ENCODE data around the gene UPK1A. TPM values are rescaled to one million over a fixed set of nuclear protein-coding genes. Genes with fewer than 3 reads are reported as not detected.

The UPK1A gene
- total and polyA plus RNA-seq, 2 donors (not counting 1 experiment from before 2014, with no cell fraction given): 0.16 TPM; not detected in 1

- Mint-ChIP-seq H3K4me3 (peak within 1 kb of the TSS; percentile 98), H3K27ac (peak within 1 kb of the TSS; percentile 99), H3K9me3 (ENCODE audit: insufficient read depth) (no peaks in the 10 kb centered on the region), H3K4me1 (peaks cover 58% of the 10 kb centered on the region), H3K27me3 (no peaks in the 10 kb centered on the region)
- peaks cover 43% of the 10 kb centered on the region for H4K20me1 ChIP-seq (ENCODE audit: control insufficient read depth, insufficient read depth, low read length, poor library complexity, severe bottlenecking)
- DNase-seq (no peak), ATAC-seq (ENCODE audit: low read depth) (no peak)
- peak within 1 kb of the TSS; percentile 39 to 87 (median 76) for H3K4me3 ChIP-seq (ENCODE audit: control extremely low read depth in 1 of 5, extremely low read depth in 1 of 5, insufficient read depth in 1 of 5, low read depth in 2 of 5, low read length in 4 of 5)
- ChIA-PET CTCF (interaction anchor here (0.8 to 1.1 kb wide), 2 partner anchors 19 to 207 kb away, joined by 3 read pairs; no protein-coding TSS in a partner anchor), POLR2A (interaction anchor here (1.3 to 1.8 kb wide), 2 partner anchors 23 to 28 kb away, joined by 7 to 10 read pairs; partner anchors contain the start of genes PSENEN and U2AF1L4)
- peak within 1 kb of the TSS; percentile 80 for H3K9ac ChIP-seq (ENCODE audit: low read length)
- H3K4me2 ChIP-seq (replicated peaks; ENCODE audit: low read depth, low read length, poor library complexity, severe bottlenecking): peak within 1 kb of the TSS; percentile 94
- H3K79me2 ChIP-seq (ENCODE audit: control insufficient read depth, insufficient read depth, low read length): peaks cover 61% of the 10 kb centered on the region
- peak within 1 kb of the TSS; percentile 68 to 85 for H3K27ac ChIP-seq (ENCODE audit: low read length in 2 of 2)
- intact Hi-C loops (cut with micrococcal nuclease): loop anchor here (1.0 to 10.0 kb wide), 11 partner anchors 16 to 373 kb away; partner anchors contain the start of genes ARHGAP33, COX6B1, FFAR1 and HAUS5
- no peaks in the 10 kb centered on the region for H3K27me3 ChIP-seq (replicated peaks in 1 of 4; ENCODE audit: control extremely low read depth in 1 of 4, control insufficient read depth in 3 of 4, insufficient read depth in 4 of 4, low read length in 3 of 4)
- under 1% methylated on average over 87 of the region's 109 CpGs for WGBS (ENCODE audit: insufficient coverage)
- H2AFZ ChIP-seq (ENCODE audit: insufficient read depth, low read depth, low read length, poor library complexity, severe bottlenecking): peak within 1 kb of the TSS; percentile 89
- no peaks in the 10 kb centered on the region for H3K9me3 ChIP-seq (ENCODE audit: control extremely low read depth in 1 of 3, control insufficient read depth in 2 of 3, insufficient read depth in 1 of 3, low read length in 2 of 3)
- TF ChIP-seq CTCF (IDR thresholded peaks at IDR 0.05) (no peak), EZH2 (IDR thresholded peaks at IDR 0.05; ENCODE audit: borderline replicate concordance, insufficient read depth, low read depth, low read length, poor library complexity, severe bottlenecking) (no peak)
- H3K4me1 ChIP-seq (ENCODE audit: control insufficient read depth in 2 of 2, insufficient read depth in 2 of 2, low read length in 2 of 2): peaks cover 19 to 58% of the 10 kb centered on the region in 2 donors
- peaks cover 0 to 27% of the 10 kb centered on the region in 2 experiments for H3K36me3 ChIP-seq (replicated peaks in 1 of 2; ENCODE audit: control extremely low read depth in 1 of 2, control insufficient read depth in 1 of 2, extremely low read depth in 1 of 2, insufficient read depth in 2 of 2, low read length in 1 of 2)
These were observed 51.5 kb downstream of the UPK1A start, which contains the start of gene KMT2B for GRCh38 chr19:35717665-35718344. KMT2B (plus strand) TSS chr19:35718003; CDS start chr19:35718019, 16 bp downstream.

Data from B cell (primary cell).